Coronary artery (tissue), 2 donors: ENCODE results near the gene ANKRD26.

Experiments used
- DNase-seq: peaks from one replicate; pipeline ENCODE4 v3.0.0-alpha.2; 2017; ENCODE audit warnings: low spot score
- H3K27ac ChIP-seq, 2 donors: fragments of 200-600 bp; sonication (generic); one replicate each; pipeline ENCODE4 v1.5.1; 2016 to 2019
- H3K4me3 ChIP-seq: fragments of 200-600 bp; sonication (generic); 2 replicates; pipeline ENCODE4 v1.5.1; 2016; ENCODE audit warnings: mild to moderate bottlenecking, moderate library complexity
- TF ChIP-seq, protein P1 (sequence below): fragments of 200-600 bp; sonication (generic); IDR thresholded peaks from one replicate; pipeline ENCODE4 v1.5.1; 2019; ENCODE audit warnings: antibody characterized with exemption

Gene ANKRD26

DNA sequence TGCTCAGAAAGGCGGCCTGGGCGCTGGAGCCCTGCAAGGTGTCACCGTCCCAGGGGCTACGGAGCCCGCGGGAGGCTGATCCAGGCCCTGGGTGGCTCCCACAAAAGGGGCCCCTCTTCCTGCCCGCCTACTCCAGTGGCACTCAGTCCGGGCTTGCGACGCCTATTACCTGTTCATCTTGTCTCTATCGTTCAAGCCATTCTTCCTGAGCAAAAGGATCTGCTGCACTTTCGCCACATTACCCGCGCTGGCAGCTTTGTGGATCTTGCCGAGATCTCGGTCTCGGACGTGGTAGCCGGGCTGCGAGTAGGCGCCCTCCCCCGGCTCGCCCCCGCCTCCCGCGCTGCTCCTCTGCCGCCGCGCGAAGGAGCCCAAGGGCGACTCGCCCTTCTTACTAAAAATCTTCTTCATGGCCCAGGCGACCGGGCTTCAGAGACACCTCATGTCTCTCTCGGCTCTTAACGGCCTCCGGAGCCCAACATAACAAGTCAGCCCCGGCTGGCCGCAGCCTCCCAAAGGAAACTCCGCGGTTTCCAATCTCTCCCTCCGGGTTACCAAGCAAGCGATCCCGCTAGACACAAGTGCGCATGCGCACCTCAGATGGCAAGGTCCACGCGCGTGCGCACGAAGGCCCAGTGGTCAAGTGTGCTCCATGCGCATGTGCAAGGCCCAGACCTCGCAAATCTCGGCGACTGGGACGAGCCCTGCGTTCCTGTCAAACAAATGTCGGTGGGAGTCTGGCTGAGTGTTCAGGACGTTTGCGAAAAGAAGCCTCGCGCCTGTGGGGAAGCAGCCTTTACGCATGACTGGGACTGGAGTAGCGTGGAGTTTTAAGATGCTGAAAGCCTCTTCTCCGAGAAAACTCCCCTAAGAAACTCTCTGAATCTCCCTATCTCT lies at the start of gene ANKRD26:
Gene ANKRD26, minus strand, starts transcription at position 579 of the 897 bp plus-strand sequence. Its CDS starts 168 bp downstream, at position 411.
- TF ChIP-seq, protein P1, sequence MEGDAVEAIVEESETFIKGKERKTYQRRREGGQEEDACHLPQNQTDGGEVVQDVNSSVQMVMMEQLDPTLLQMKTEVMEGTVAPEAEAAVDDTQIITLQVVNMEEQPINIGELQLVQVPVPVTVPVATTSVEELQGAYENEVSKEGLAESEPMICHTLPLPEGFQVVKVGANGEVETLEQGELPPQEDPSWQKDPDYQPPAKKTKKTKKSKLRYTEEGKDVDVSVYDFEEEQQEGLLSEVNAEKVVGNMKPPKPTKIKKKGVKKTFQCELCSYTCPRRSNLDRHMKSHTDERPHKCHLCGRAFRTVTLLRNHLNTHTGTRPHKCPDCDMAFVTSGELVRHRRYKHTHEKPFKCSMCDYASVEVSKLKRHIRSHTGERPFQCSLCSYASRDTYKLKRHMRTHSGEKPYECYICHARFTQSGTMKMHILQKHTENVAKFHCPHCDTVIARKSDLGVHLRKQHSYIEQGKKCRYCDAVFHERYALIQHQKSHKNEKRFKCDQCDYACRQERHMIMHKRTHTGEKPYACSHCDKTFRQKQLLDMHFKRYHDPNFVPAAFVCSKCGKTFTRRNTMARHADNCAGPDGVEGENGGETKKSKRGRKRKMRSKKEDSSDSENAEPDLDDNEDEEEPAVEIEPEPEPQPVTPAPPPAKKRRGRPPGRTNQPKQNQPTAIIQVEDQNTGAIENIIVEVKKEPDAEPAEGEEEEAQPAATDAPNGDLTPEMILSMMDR: no peak
- H3K4me3 ChIP-seq: peak within 1 kb of the TSS; percentile 89
- DNase-seq: peak; percentile 97

DNA sequence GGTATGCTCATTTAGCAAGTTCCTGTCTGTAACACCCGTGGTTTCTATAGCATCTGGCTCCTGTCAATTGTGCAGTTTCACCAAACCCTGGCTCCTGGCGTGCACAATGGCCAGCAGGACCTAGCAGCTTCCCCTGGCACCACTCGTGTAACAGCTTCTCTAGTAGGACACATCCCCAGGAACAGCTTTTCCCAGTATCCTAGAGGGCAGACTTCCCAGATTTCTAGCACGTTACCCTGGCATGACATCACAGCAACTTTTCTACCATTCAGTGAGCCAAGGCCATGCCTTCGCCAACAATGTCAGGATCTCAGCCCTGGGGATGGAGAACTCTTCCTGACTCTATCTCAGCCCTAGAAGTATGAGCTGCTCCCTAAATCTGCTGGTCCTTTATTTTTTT lies 47.4 kb upstream of the ANKRD26 start:
- Histone ChIP-seq H3K27ac (no peak overlapping the region), H3K4me3 (no peak overlapping the region)
- TF ChIP-seq, protein P1: no peak
- no peak for DNase-seq

More for the DNA sequence above, at the start of gene ANKRD26:
- peak within 1 kb of the TSS; percentile 74 to 85 for H3K27ac ChIP-seq

DNA sequence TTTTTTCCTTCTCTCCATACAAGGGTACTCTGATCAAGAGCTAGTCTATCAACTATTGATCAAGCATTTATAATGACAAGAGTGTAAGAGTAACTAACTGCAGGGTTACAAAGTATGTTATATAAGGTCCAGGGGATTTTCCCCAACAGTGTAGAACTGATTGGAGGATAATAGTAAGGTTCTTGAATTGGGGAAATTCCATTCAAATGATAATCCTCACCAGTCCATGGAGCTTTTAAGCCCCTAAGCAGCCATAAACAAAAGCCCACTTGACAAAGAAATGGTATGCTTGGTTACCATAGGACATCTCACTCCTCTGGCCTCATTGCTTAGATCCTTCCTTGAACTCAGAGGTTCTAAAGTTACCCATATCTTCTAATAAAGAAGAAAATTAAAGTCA lies 45.6 kb upstream of the ANKRD26 start:
- Histone ChIP-seq H3K27ac (no peak overlapping the region), H3K4me3 (no peak overlapping the region)
- TF ChIP-seq, protein P1: no peak
- no peak for DNase-seq

DNA sequence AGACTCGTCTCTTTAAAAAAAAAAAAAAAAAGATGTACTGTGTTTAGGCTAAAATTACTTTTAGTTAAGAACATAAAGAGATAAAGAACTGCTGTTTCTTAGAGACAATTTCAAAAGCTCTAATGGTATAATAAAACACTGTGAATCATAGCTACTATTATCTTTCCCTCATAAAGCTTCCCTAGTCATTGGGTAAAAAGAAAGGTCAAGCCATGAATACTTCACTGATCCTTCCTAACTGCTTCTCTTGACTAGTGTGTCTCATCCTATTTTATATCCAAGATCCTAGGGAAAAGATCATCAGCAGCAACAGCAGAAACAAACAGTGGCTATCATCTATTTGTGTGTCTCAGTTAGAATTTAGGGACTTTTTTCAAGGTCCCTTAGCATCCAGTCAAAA lies 43.4 kb upstream of the ANKRD26 start:
- Histone ChIP-seq H3K27ac (no peak overlapping the region), H3K4me3 (no peak overlapping the region)
- no peak for DNase-seq
- TF ChIP-seq, protein P1: no peak

DNA sequence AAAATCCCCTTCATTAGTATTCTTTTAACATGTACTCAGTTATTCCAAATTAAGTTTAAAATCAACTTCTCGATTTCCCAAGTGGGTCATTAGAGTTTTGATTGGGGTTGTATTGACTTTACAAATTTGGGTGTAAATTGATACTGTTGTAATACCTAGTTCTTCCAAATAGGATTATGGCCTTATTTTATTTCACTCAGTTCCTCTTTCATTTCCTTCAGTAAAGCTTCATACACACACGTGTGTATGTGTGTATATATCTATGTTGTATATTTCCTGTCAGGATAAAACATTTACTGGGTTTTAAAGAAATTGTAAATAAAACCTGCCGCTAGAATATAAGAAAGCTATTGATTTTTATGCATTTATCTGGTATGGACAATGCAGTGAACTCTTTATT lies 38.0 kb upstream of the ANKRD26 start:
- no peak overlapping the region for H3K27ac ChIP-seq
- TF ChIP-seq, protein P1: no peak
- DNase-seq: no peak
- no peak overlapping the region for H3K4me3 ChIP-seq

DNA sequence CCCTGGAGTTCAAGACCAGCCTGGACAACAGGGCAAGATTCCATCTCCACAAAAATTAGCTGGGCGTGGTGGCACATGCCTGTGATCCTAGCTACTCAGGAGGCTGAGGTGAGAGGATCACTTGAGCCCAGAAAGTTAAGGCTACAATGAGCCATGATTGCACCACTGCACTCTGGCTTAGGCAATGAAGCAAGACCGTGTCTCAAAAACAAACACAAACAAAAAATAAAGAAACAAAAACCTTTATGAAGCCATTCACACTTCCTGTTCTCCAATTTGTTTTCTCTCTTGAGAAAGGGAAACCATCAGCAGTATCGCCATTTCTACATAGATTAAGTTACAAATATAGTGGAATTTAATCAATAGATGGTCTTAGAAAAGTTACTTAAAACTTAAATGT lies 34.1 kb upstream of the ANKRD26 start:
- Histone ChIP-seq H3K27ac (no peak overlapping the region), H3K4me3 (no peak overlapping the region)
- no peak for DNase-seq
- TF ChIP-seq, protein P1: no peak

DNA sequence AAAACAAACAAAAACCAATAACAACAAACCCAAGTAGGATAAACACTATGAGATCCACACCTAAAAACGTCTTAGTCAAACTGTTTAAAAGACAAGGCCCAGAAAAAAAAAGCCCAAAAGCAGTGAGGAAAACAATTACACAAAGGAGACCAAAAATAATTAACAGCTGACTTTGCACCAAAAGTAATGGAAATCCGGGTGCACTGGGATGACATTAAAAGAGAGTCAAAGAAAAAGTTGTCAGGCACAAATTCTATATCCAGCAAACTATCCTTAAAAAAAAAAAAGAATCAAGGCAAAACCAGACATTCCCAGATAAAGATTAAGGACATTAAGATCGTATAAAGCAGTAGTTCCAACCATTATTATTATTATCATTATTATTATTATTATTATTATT lies 7.9 kb upstream of the ANKRD26 start:
- TF ChIP-seq, protein P1: no peak
- H3K4me3 ChIP-seq: no peak overlapping the region
- H3K27ac ChIP-seq: no peak overlapping the region
- no peak for DNase-seq
